SK-N-SH (cell line): ENCODE measurements around the gene DNAJC5. TPM values are rescaled to one million over a fixed set of nuclear protein-coding genes. Genes with fewer than 3 reads are reported as not detected.

Experiments
- CTCF ChIA-PET: fragments of 300-600, 350-600 bp; formaldehyde crosslinking; extraction: SDS; loops from one replicate; lab custom pipeline; 2021; lab: Yijun Ruan, JAX
- POLR2A ChIA-PET: fragments of 350-600 bp; sonication (Branson Sonifier 250); formaldehyde crosslinking; extraction: SDS; loops from one replicate; lab custom pipeline; 2020; ENCODE audit warnings: antibody characterized with exemption, inconsistent platforms; lab: Yijun Ruan, JAX
- DNase-seq: peaks from one replicate; pipeline ENCODE4 v3.0.0; 2012
- H2AFZ ChIP-seq: fragments of 200-600 bp; sonication (generic); 2 replicates; pipeline ENCODE4 v1.8.1; 2016; ENCODE audit warnings: antibody characterized with exemption, mild to moderate bottlenecking, low read depth
- H3F3A ChIP-seq: fragments of 200-600 bp; sonication (generic); replicated peaks from 2 replicates; pipeline ENCODE3; 2016; ENCODE audit warnings: antibody characterized with exemption, mild to moderate bottlenecking; ENCODE audit not compliant: insufficient read depth
- H3K27ac ChIP-seq, 2 experiments: fragments of 200-500 bp in 1 of 2; fragments of 200-600 bp in 1 of 2; sonication (Bioruptor generic) in 1 of 2; sonication (generic), shearing (Covaris generic) in 1 of 2; 2 replicates each; pipeline versions ENCODE4 v1.5.1 to v1.6.1; 2014 to 2016; ENCODE audit warnings: low read depth in 2 of 2, inconsistent platforms in 1 of 2, low read length in 1 of 2, mild to moderate bottlenecking in 1 of 2, mixed read lengths in 1 of 2
- H3K27me3 ChIP-seq: fragments of 200-600 bp; sonication (generic), shearing (Covaris generic); 2 replicates; pipeline ENCODE4 v1.6.1; 2016; ENCODE audit warnings: mixed run types; ENCODE audit not compliant: insufficient read depth
- H3K36me3 ChIP-seq, 2 experiments: fragments of 200-500 bp in 1 of 2; fragments of 200-600 bp in 1 of 2; sonication (Bioruptor generic) in 1 of 2; sonication (generic) in 1 of 2; replicated peaks in 1 of 2; 2 replicates each; pipeline versions ENCODE3 to v1.5.1; 2014 to 2016; ENCODE audit warnings: low read length in 1 of 2, mild to moderate bottlenecking in 1 of 2; ENCODE audit not compliant: insufficient read depth in 2 of 2, control insufficient read depth in 1 of 2
- H3K4me1 ChIP-seq, 2 experiments: fragments of 200-500 bp in 1 of 2; fragments of 200-600 bp in 1 of 2; sonication (Bioruptor generic) in 1 of 2; sonication (generic), shearing (Covaris generic) in 1 of 2; 2 replicates each; pipeline versions ENCODE4 v1.5.1 to v1.6.1; 2014 to 2016; ENCODE audit warnings: low read depth in 1 of 2, low read length in 1 of 2, mixed run types in 1 of 2; ENCODE audit not compliant: insufficient read depth in 2 of 2, control insufficient read depth in 1 of 2
- H3K4me2 ChIP-seq: fragments of 200-600 bp; sonication (generic), shearing (Covaris generic); 2 replicates; pipeline ENCODE4 v1.6.1; 2017; ENCODE audit warnings: mixed run types
- H3K4me3 ChIP-seq, 2 experiments: fragments of 200-500 bp in 1 of 2; fragments of 200-600 bp in 1 of 2; sonication (Bioruptor generic) in 1 of 2; sonication (generic), shearing (Covaris generic) in 1 of 2; 2 replicates each; pipeline versions ENCODE4 v1.5.1 to v1.8.1; 2014 to 2016; ENCODE audit warnings: low read depth in 2 of 2, inconsistent platforms in 1 of 2, low read length in 1 of 2, mild to moderate bottlenecking in 1 of 2, mixed read lengths in 1 of 2, moderate library complexity in 1 of 2
- H3K79me2 ChIP-seq: fragments of 200-600 bp; sonication (generic); 2 replicates; pipeline ENCODE4 v1.8.1; 2017; ENCODE audit warnings: mild to moderate bottlenecking; ENCODE audit not compliant: insufficient read depth
- H3K9ac ChIP-seq: fragments of 200-600 bp; sonication (generic); 2 replicates; pipeline ENCODE4 v1.6.1; 2017; ENCODE audit warnings: mixed run types
- H3K9me2 ChIP-seq: fragments of 200-600 bp; sonication (generic); 2 replicates; pipeline ENCODE4 v1.6.1; 2017; ENCODE audit warnings: mixed run types
- H3K9me3 ChIP-seq: fragments of 200-600 bp; sonication (generic); 2 replicates; pipeline ENCODE4 v1.6.1; 2017; ENCODE audit warnings: mixed run types, mild to moderate bottlenecking, moderate library complexity
- H4K20me1 ChIP-seq: fragments of 200-600 bp; sonication (generic); 2 replicates; pipeline ENCODE4 v1.6.1; 2017; ENCODE audit warnings: mild to moderate bottlenecking, mixed run types; ENCODE audit not compliant: insufficient read depth
- CHD2 ChIP-seq: fragments of 150-350 bp; IDR thresholded peaks from 2 replicates; pipeline ENCODE4 v1.6.1; 2018; ENCODE audit warnings: low read length; ENCODE audit not compliant: partially characterized antibody
- ELF1 ChIP-seq: IDR thresholded peaks from 2 replicates; pipeline ENCODE4 v1.4.0; 2012
- EZH2phosphoT487 ChIP-seq: fragments of 200-600 bp; sonication (generic); IDR thresholded peaks from 2 replicates; pipeline ENCODE4 v1.6.1; 2017; ENCODE audit warnings: low read depth, mixed run types, mild to moderate bottlenecking, antibody characterized with exemption, moderate library complexity, borderline replicate concordance
- FOSL2 ChIP-seq: IDR thresholded peaks from 2 replicates; pipeline ENCODE4 v1.4.0; 2012; ENCODE audit warnings: low read depth, mild to moderate bottlenecking, moderate library complexity, borderline replicate concordance
- JUND ChIP-seq: IDR thresholded peaks from 2 replicates; pipeline ENCODE4 v1.4.0; 2012
- MEF2A ChIP-seq: IDR thresholded peaks from 2 replicates; pipeline ENCODE4 v1.4.0; 2012; ENCODE audit warnings: low read depth, borderline replicate concordance
- NRF1 ChIP-seq: IDR thresholded peaks from 2 replicates; pipeline ENCODE4 v1.6.1; 2012; ENCODE audit warnings: low read depth, mild to moderate bottlenecking, low read length
- RFX5 ChIP-seq: IDR thresholded peaks from 2 replicates; pipeline ENCODE4 v1.6.1; 2012; ENCODE audit warnings: mild to moderate bottlenecking, improper control_type of control experiment, low read length
- TAF1 ChIP-seq: IDR thresholded peaks from 2 replicates; pipeline ENCODE4 v1.6.1; 2012; ENCODE audit warnings: low read depth, mild to moderate bottlenecking, low read length, moderate library complexity, borderline replicate concordance
- TEAD4 ChIP-seq: IDR thresholded peaks from 2 replicates; pipeline ENCODE4 v1.4.0; 2012; ENCODE audit warnings: mild to moderate bottlenecking, borderline replicate concordance; ENCODE audit not compliant: insufficient read depth
- WGBS: methylation state at CpG from one replicate; pipeline ENCODE4 v1.1.6; 2017; ENCODE audit warnings: low lambda C conversion rate; 5-methylcytosine and 5-hydroxymethylcytosine counted together
- polyA plus RNA-seq, 3 experiments: library from polyadenylated mRNA; depleted of rRNA; stranded (reverse); fragments of >200 nt; gene quantifications; 2 replicates each; pipeline ENCODE4 v1.2.3, GENCODE V29; 2012
- TF ChIP-seq, protein P1 (sequence below): IDR thresholded peaks from 2 replicates; pipeline ENCODE4 v1.4.0; 2012; ENCODE audit warnings: low read depth

DNAJC5 gene
- polyA plus RNA-seq, 1 of the 3 experiments (the other 2 are of a cell fraction), result 24.2 TPM

DNA sequence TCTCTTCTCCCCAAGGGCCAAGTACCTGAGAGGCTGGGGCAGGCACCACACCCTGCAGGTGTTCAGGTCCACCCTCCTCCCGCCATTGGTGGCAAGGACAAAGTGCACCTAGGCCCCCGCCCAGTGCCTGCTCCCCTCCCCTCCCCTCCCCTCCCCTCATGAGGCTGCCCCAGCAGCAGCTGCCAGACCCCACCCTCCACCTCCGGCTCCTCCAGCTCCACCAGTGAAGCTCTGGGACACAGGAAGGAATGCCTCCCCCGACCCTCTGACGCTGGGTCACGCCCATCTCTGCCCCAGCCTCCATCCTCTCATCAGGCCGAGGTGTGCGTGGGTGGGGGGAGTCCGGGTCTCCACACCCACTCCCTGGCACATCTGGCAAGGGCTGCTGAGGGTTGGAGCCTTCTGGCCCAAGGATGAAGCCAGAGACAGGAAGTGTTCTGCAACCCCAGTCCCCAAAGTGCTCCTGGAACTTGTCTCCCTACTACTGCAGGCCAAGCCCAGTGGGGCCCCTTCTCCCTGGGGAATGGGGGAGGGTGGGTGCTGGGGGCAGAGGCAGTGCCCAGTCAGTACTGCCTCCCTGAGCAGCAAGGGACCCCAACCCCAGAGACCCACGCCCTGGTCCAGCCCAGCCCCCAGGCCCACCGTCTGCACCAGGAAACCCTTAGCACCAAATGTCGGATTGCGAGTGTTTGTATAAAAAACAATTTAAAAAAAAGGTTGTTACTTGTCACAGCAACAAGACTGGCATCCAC, 62.9 kb downstream of the DNAJC5 start:
- H3K36me3 ChIP-seq, result peaks cover 0 to 37% of the 10 kb centered on the region in 2 experiments
- peak overlapping the region; percentile 97 for H3K4me2 ChIP-seq
- H3F3A ChIP-seq, result peaks cover 8% of the 10 kb centered on the region
- no peak overlapping the region for H3K4me3 ChIP-seq
- ChIA-PET CTCF (interaction anchor here (1.0 to 4.8 kb wide), 4 partner anchors 17 to 174 kb away, joined by 5 to 32 read pairs (median 6); partner anchors contain the start of gene PRPF6), POLR2A (interaction anchor here (1.4 to 1.5 kb wide), 2 partner anchors 21 to 23 kb away, joined by 3 to 4 read pairs; partner anchors contain the start of genes PRPF6 and SAMD10)
- no peaks in the 10 kb centered on the region for H3K27me3 ChIP-seq
- H3K9me3 ChIP-seq, result no peaks in the 10 kb centered on the region
- DNase-seq, result no peak
- H3K79me2 ChIP-seq, result peaks cover 33% of the 10 kb centered on the region
- H3K9me2 ChIP-seq, result no peaks in the 10 kb centered on the region
- peaks cover 20% of the 10 kb centered on the region for H4K20me1 ChIP-seq
- peaks cover 6 to 21% of the 10 kb centered on the region in 2 experiments; a peak in 1 of 4 replicates for H3K4me1 ChIP-seq
- H3K27ac ChIP-seq, result peak overlapping the region; percentile 72 to 79; a peak in 3 of 4 replicates
- 70% methylated on average over 12 of the region's 13 CpGs for WGBS
- no peak overlapping the region for H2AFZ ChIP-seq
- TF ChIP-seq TAF1, result no peak
- TF ChIP-seq JUND, result no peak
- no peak for TF ChIP-seq TEAD4
- no peak for TF ChIP-seq CHD2
- TF ChIP-seq EZH2phosphoT487, result no peak
- TF ChIP-seq MEF2A, result no peak
- TF ChIP-seq ELF1, result no peak
- no peak for TF ChIP-seq RFX5
- TF ChIP-seq, protein P1, sequence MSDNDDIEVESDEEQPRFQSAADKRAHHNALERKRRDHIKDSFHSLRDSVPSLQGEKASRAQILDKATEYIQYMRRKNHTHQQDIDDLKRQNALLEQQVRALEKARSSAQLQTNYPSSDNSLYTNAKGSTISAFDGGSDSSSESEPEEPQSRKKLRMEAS, result no peak
- TF ChIP-seq FOSL2, result no peak
- no peak overlapping the region; the same call in 1 of the 2 replicates for H3K9ac ChIP-seq

- no peak overlapping the region for H3K4me2 ChIP-seq
- no peak overlapping the region for H3K9ac ChIP-seq
- no peak for TF ChIP-seq NRF1
- ChIA-PET CTCF (interaction anchor here (1.0 to 4.8 kb wide), 3 partner anchors 16 to 48 kb away, joined by 5 to 32 read pairs (median 6); partner anchors contain the start of gene PRPF6), POLR2A (no interaction called here)
- no peak for DNase-seq
- peaks cover 0 to 42% of the 10 kb centered on the region in 2 experiments for H3K36me3 ChIP-seq
- no peaks in the 10 kb centered on the region for H3K9me3 ChIP-seq
- H3K4me1 ChIP-seq, result peaks cover 6 to 21% of the 10 kb centered on the region in 2 experiments; a peak in 1 of 4 replicates
- peaks cover 8% of the 10 kb centered on the region for H3F3A ChIP-seq
- H3K79me2 ChIP-seq, result peaks cover 27% of the 10 kb centered on the region
- H2AFZ ChIP-seq, result no peak overlapping the region
- H4K20me1 ChIP-seq, result peaks cover 16% of the 10 kb centered on the region
- no peaks in the 10 kb centered on the region for H3K27me3 ChIP-seq
- no peaks in the 10 kb centered on the region for H3K9me2 ChIP-seq
- 94% methylated on average over 2 of the region's 4 CpGs for WGBS
- H3K4me3 ChIP-seq, result no peak overlapping the region
- H3K27ac ChIP-seq, result no peak overlapping the region
These were observed 63.5 kb downstream of the DNAJC5 start for GRCh38 chr20:63958471-63958870.
